ENCODE results near the gene GCGR. TPM values are rescaled to one million over a fixed set of nuclear protein-coding genes. Genes with fewer than 3 reads are reported as not detected.
A peak's percentile ranks its signal among the peaks of the same experiment; 100 is the strongest.

GCGR gene
- total and polyA plus RNA-seq, 10 of the 15 experiments (the other 5 are each of a cell fraction or from before 2014, with no cell fraction given): not detected

GRCh38 chr17:81834831-81835267 lies 30.9 kb downstream of the GCGR start, which contains the start of gene PPP1R27:
Gene PPP1R27 (minus strand): TSS chr17:81835050. CDS start chr17:81834953, 97 bp downstream.
- TF ChIP-seq SMAD5 (IDR thresholded peaks at IDR 0.05; ENCODE audit: low read depth) (no peak), CBX3 (IDR thresholded peaks at IDR 0.05; ENCODE audit: borderline replicate concordance, low read depth) (no peak), FOS (IDR thresholded peaks at IDR 0.05; ENCODE audit: borderline replicate concordance, extremely low read depth, insufficient read length) (no peak), SUZ12 (IDR thresholded peaks at IDR 0.05; ENCODE audit: unreplicated experiment) (no peak), HDAC6 (IDR thresholded peaks at IDR 0.05; ENCODE audit: unreplicated experiment) (no peak), BCL11A (IDR thresholded peaks at IDR 0.05; ENCODE audit: low read depth, low read length) (no peak), RFX5 (IDR thresholded peaks at IDR 0.05; ENCODE audit: low read depth, low read length) (no peak), NR2F1 (conservative IDR thresholded peaks at IDR 0.05) (no peak), EGR1 (IDR thresholded peaks at IDR 0.05; ENCODE audit: borderline replicate concordance in 1 of 2, low read depth in 2 of 2, low read length in 2 of 2) (no peak), TCF12 (IDR thresholded peaks at IDR 0.05; ENCODE audit: low read depth, low read length) (no peak), NFIC (IDR thresholded peaks at IDR 0.05; ENCODE audit: low read depth, low read length) (no peak), RELA (IDR thresholded peaks at IDR 0.05; ENCODE audit: borderline replicate concordance, partially characterized antibody) (no peak), CEBPB (IDR thresholded peaks at IDR 0.05; ENCODE audit: borderline replicate concordance in 1 of 2, low read depth in 2 of 2, low read length in 2 of 2) (no peak), STAT3 (IDR thresholded peaks at IDR 0.05; ENCODE audit: low read depth, low read length) (no peak), CREM (IDR thresholded peaks at IDR 0.05; ENCODE audit: low read depth) (no peak), MYB (IDR thresholded peaks at IDR 0.05; ENCODE audit: borderline replicate concordance, low read depth, low read length) (no peak)
- intact Hi-C loops (cut with micrococcal nuclease; ENCODE audit: unreplicated experiment): no loop called here
- CTCF ChIA-PET: interaction anchor here (0.6 kb wide), 1 partner anchor 10 kb away, joined by 3 read pairs; no protein-coding TSS in a partner anchor

More at GRCh38 chr17:81834831-81835267, 30.9 kb downstream of the GCGR start, which contains the start of gene PPP1R27:
- WGBS (ENCODE audit: insufficient coverage, insufficient replicate concordance, low lambda C conversion rate, missing lambda C conversion rate): 94% methylated on average over 26 of the region's 26 CpGs
- Histone ChIP-seq H3K27ac (ENCODE audit: control insufficient read depth, insufficient read depth) (peak within 1 kb of the TSS; percentile 85), H4K20me1 (ENCODE audit: control insufficient read depth, insufficient read depth) (no peaks in the 10 kb centered on the region), H3K27me3 (replicated peaks in 1 of 2; ENCODE audit: control insufficient read depth in 2 of 2, insufficient read depth in 2 of 2, low read length in 1 of 2) (no peaks in the 10 kb centered on the region), H3K9me3 (replicated peaks; ENCODE audit: control insufficient read depth, insufficient read depth, low read length) (no peaks in the 10 kb centered on the region), H3K4me2 (ENCODE audit: control insufficient read depth, insufficient read depth) (peak within 1 kb of the TSS; percentile 78), H3K4me3 (peak within 1 kb of the TSS; percentile 92), H3K79me2 (ENCODE audit: control insufficient read depth, insufficient read depth, low read length) (peaks cover 13% of the 10 kb centered on the region), H2AFZ (ENCODE audit: control insufficient read depth, low read depth, low read length) (no peak within 1 kb of the TSS; the same call in none of the 2 replicates), H3K4me1 (ENCODE audit: control insufficient read depth, insufficient read depth, low read length) (peaks cover 16% of the 10 kb centered on the region), H3K9ac (ENCODE audit: control insufficient read depth, insufficient read depth, low read length) (peak within 1 kb of the TSS; percentile 84), H3K36me3 (ENCODE audit: control insufficient read depth in 2 of 2, insufficient read depth in 2 of 2, low read length in 1 of 2) (no peaks in the 10 kb centered on the region)
- ATAC-seq (no peak), FAIRE-seq (no peak), DNase-seq (ENCODE audit: low read depth, low spot score) (no peak)
- no TSS peak for BruUV-seq (replicated peaks)
- in situ Hi-C loops (cut with MboI): no loop called here
- ChIA-PET SMC1A (ENCODE audit: uncharacterized antibody, unreplicated experiment) (no interaction called here), POLR2A (interaction anchor here (1.8 kb wide), 1 partner anchor 36 kb away, joined by 6 read pairs; no protein-coding TSS in a partner anchor), RAD21 (ENCODE audit: unreplicated experiment) (no interaction called here)
